HepG2 (cell line): ENCODE results near the gene NOL4L. TPM values are rescaled to one million over a fixed set of nuclear protein-coding genes. Genes with fewer than 3 reads are reported as not detected.
A peak's percentile ranks its signal among the peaks of the same experiment; 100 is the strongest.

ENCODE experiments used
- ATF7-NPFF ChIP-seq: sonication (generic); formaldehyde crosslinking; IDR thresholded peaks from 2 replicates; pipeline ENCODE4 v1.8.1; 2023; ENCODE audit warnings: mild to moderate bottlenecking, low read depth, missing genetic modification reagents, moderate library complexity
- ELF4 ChIP-seq: sonication (generic); formaldehyde crosslinking; IDR thresholded peaks from 2 replicates; pipeline ENCODE4 v1.5.0; 2020; ENCODE audit warnings: missing genetic modification reagents, mild to moderate bottlenecking, moderate library complexity, borderline replicate concordance
- FOXM1 ChIP-seq: sonication (generic); formaldehyde crosslinking; IDR thresholded peaks from 2 replicates; pipeline ENCODE4 v1.5.0; 2020; ENCODE audit warnings: missing genetic modification reagents
- HNRNPLL ChIP-seq: fragments of 200-400 bp; formaldehyde crosslinking; IDR thresholded peaks from 2 replicates; pipeline ENCODE4 v1.6.1; 2017; ENCODE audit warnings: mild to moderate bottlenecking, low read depth, low read length; ENCODE audit not compliant: poor library complexity, severe bottlenecking
- HNRNPUL1 ChIP-seq: fragments of 200-400 bp; formaldehyde crosslinking; IDR thresholded peaks from 2 replicates; pipeline ENCODE4 v1.6.1; 2017; ENCODE audit warnings: low read depth, mild to moderate bottlenecking, low read length, moderate library complexity
- IRF2 ChIP-seq: IDR thresholded peaks from 2 replicates; pipeline ENCODE4 v1.6.1; 2018; ENCODE audit warnings: missing genetic modification reagents, missing compliant biosample characterization
- MAFK ChIP-seq, 2 experiments: IDR thresholded peaks in 1 of 2; conservative IDR thresholded peaks in 1 of 2; 2 replicates each; pipeline ENCODE4 v1.6.1; 2011; ENCODE audit warnings: improper control_type of control experiment in 2 of 2, low read length in 2 of 2
- MIXL1 ChIP-seq: IDR thresholded peaks from 2 replicates; pipeline ENCODE4 v1.6.1; 2016
- PRMT3 ChIP-seq: sonication (generic); formaldehyde crosslinking; IDR thresholded peaks from 2 replicates; pipeline ENCODE4 v1.8.1; 2022; ENCODE audit warnings: low read depth, mild to moderate bottlenecking, moderate library complexity, missing genetic modification reagents, borderline replicate concordance
- RNF2 ChIP-seq: fragments of 450-650 bp; conservative IDR thresholded peaks from 2 replicates; pipeline ENCODE4 v1.6.1; 2016; ENCODE audit warnings: low read depth
- SOX5 ChIP-seq: IDR thresholded peaks from 2 replicates; pipeline ENCODE4 v1.6.1; 2016; ENCODE audit warnings: borderline replicate concordance
- SP140L ChIP-seq: sonication (generic); formaldehyde crosslinking; IDR thresholded peaks from 2 replicates; pipeline ENCODE4 v1.4.0; 2020; ENCODE audit warnings: missing genetic modification reagents, borderline replicate concordance
- SP2 ChIP-seq: sonication (generic); formaldehyde crosslinking; IDR thresholded peaks from 2 replicates; pipeline ENCODE4 v1.5.1; 2020; ENCODE audit warnings: mild to moderate bottlenecking, missing genetic modification reagents
- TAF15 ChIP-seq: fragments of 200-400 bp; formaldehyde crosslinking; IDR thresholded peaks from one replicate; pipeline ENCODE4 v1.6.1; 2018; ENCODE audit warnings: mild to moderate bottlenecking, low read depth, low read length; ENCODE audit not compliant: poor library complexity, severe bottlenecking
- TBL1XR1 ChIP-seq: fragments of 150-350 bp; IDR thresholded peaks from 2 replicates; pipeline ENCODE4 v1.6.1; 2014; ENCODE audit warnings: borderline replicate concordance, low read length; ENCODE audit not compliant: partially characterized antibody
- ZFYVE20 ChIP-seq: sonication (generic); formaldehyde crosslinking; IDR thresholded peaks from 2 replicates; pipeline ENCODE4 v1.8.0; 2023; ENCODE audit warnings: low read depth, mild to moderate bottlenecking, moderate library complexity, missing genetic modification reagents, borderline replicate concordance
- ZNF644 ChIP-seq: IDR thresholded peaks from 2 replicates; pipeline ENCODE4 v1.6.1; 2016; ENCODE audit warnings: low read depth
- ZNF776 ChIP-seq: sonication (generic); formaldehyde crosslinking; IDR thresholded peaks from 2 replicates; pipeline ENCODE4 v1.4.0; 2020; ENCODE audit warnings: mild to moderate bottlenecking, missing genetic modification reagents
- ZNF781 ChIP-seq: sonication (generic); formaldehyde crosslinking; IDR thresholded peaks from 2 replicates; pipeline ENCODE4 v1.5.1; 2020; ENCODE audit warnings: borderline replicate concordance, mild to moderate bottlenecking, missing genetic modification reagents; ENCODE audit errors: not compliant biosample characterization
- polyA plus RNA-seq, 8 experiments: library from polyadenylated mRNA; depleted of rRNA in 3 of 8; stranded (reverse) in 7 of 8; unstranded in 1 of 8; fragments of >200 nt; fragmentation: Illumina TruSeq in 4 of 8; extraction: Trizol in 4 of 8; gene quantifications; 2 replicates each; pipeline versions ENCODE4 v1.2.1 to v1.2.3, GENCODE V29; 2011 to 2016; ENCODE audit warnings: low read depth in 4 of 8, missing spikeins in 1 of 8, mixed read lengths in 1 of 8; ENCODE audit not compliant: insufficient read depth in 1 of 8
- total RNA-seq, 5 experiments: library from RNA; depleted of rRNA; stranded (reverse); fragments of >200 nt; fragmentation: Illumina TruSeq; extraction: Trizol; gene quantifications; 2 replicates each; pipeline ENCODE4 v1.2.3, GENCODE V29; 2016; ENCODE audit warnings: low read depth in 1 of 5
- TF ChIP-seq, protein P1 (sequence below): sonication (generic); formaldehyde crosslinking; IDR thresholded peaks from 2 replicates; pipeline ENCODE4 v1.8.0; 2022; ENCODE audit warnings: mild to moderate bottlenecking, missing genetic modification reagents, moderate library complexity
- TF ChIP-seq, protein P2 (sequence below): sonication (generic); formaldehyde crosslinking; IDR thresholded peaks from 2 replicates; pipeline ENCODE4 v1.9.0; 2021; ENCODE audit warnings: missing genetic modification reagents, borderline replicate concordance
- TF ChIP-seq, protein P3 (sequence below): sonication (generic); formaldehyde crosslinking; IDR thresholded peaks from 2 replicates; pipeline ENCODE4 v1.4.0; 2020; ENCODE audit warnings: missing genetic modification reagents
- TF ChIP-seq, protein P4 (sequence below): sonication (generic); formaldehyde crosslinking; IDR thresholded peaks from 2 replicates; pipeline ENCODE4 v1.5.0; 2020; ENCODE audit warnings: missing genetic modification reagents, mild to moderate bottlenecking, borderline replicate concordance

Gene NOL4L
- total and polyA plus RNA-seq, 2 of the 13 experiments (the other 11 are each of a cell fraction or from before 2014, with no cell fraction given): 16.6 to 35.4 TPM

DNA sequence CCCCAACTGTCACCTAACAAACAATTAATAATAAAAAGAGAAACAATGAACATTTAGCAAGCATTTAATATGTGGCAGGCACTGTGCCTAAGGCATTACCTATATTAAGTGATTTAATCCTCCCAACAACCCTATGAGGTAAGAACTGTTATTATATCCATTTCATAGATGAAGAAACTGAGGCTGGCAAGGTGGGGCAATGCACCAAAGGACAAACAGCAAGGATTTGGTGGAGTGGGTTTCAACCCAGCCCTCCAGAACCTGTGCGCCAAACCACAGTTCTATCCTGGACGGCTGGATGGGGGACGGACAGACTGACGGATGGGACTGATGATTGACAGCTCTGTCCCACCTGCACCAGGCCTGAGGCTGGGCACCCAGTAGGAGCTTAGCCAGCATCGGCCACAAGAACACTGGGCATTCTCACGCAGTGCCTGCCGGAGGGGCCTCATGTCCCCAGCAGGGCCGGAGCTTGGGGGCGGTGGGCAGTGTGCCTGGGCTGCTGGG lies 24.6 kb downstream of the NOL4L start (continued):
- TF ChIP-seq ZFYVE20 (CRISPR knock-in tag) (0 out of 2 replicates have a peak, but pooled peaks have one; percentile 22), TAF15 (no peak), PRMT3 (CRISPR knock-in tag) (no peak), SP2 (CRISPR knock-in tag) (0 out of 2 replicates have a peak, but pooled peaks have one; percentile 38), IRF2 (CRISPR knock-in tag) (0 out of 2 replicates have a peak, but pooled peaks have one; percentile 37), RNF2 (no peak), MAFK (conservative IDR thresholded peaks at IDR 0.05 in 1 of 2, IDR thresholded peaks at IDR 0.05 in 1 of 2; ENCODE audit: low read length in 2 of 2) (no peak), TBL1XR1 (no peak), SOX5 (CRISPR knock-in tag) (no peak), FOXM1 (CRISPR knock-in tag) (no peak), ATF7-NPFF (peak; percentile 19; the same call in 1 of the 2 replicates), ZNF644 (CRISPR knock-in tag) (no peak), ZNF781 (CRISPR knock-in tag) (no peak), MIXL1 (CRISPR knock-in tag) (no peak), ELF4 (CRISPR knock-in tag) (no peak), ZNF776 (no peak), SP140L (CRISPR knock-in tag) (no peak), HNRNPUL1 (no peak), HNRNPLL (no peak)
- TF ChIP-seq, protein P1, sequence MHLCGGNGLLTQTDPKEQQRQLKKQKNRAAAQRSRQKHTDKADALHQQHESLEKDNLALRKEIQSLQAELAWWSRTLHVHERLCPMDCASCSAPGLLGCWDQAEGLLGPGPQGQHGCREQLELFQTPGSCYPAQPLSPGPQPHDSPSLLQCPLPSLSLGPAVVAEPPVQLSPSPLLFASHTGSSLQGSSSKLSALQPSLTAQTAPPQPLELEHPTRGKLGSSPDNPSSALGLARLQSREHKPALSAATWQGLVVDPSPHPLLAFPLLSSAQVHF: 0 out of 2 replicates have a peak, but pooled peaks have one; percentile 39
- TF ChIP-seq, protein P2, sequence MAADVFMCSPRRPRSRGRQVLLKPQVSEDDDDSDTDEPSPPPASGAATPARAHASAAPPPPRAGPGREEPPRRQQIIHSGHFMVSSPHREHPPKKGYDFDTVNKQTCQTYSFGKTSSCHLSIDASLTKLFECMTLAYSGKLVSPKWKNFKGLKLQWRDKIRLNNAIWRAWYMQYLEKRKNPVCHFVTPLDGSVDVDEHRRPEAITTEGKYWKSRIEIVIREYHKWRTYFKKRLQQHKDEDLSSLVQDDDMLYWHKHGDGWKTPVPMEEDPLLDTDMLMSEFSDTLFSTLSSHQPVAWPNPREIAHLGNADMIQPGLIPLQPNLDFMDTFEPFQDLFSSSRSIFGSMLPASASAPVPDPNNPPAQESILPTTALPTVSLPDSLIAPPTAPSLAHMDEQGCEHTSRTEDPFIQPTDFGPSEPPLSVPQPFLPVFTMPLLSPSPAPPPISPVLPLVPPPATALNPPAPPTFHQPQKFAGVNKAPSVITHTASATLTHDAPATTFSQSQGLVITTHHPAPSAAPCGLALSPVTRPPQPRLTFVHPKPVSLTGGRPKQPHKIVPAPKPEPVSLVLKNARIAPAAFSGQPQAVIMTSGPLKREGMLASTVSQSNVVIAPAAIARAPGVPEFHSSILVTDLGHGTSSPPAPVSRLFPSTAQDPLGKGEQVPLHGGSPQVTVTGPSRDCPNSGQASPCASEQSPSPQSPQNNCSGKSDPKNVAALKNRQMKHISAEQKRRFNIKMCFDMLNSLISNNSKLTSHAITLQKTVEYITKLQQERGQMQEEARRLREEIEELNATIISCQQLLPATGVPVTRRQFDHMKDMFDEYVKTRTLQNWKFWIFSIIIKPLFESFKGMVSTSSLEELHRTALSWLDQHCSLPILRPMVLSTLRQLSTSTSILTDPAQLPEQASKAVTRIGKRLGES (CRISPR knock-in tag): no peak
- TF ChIP-seq, protein P3, sequence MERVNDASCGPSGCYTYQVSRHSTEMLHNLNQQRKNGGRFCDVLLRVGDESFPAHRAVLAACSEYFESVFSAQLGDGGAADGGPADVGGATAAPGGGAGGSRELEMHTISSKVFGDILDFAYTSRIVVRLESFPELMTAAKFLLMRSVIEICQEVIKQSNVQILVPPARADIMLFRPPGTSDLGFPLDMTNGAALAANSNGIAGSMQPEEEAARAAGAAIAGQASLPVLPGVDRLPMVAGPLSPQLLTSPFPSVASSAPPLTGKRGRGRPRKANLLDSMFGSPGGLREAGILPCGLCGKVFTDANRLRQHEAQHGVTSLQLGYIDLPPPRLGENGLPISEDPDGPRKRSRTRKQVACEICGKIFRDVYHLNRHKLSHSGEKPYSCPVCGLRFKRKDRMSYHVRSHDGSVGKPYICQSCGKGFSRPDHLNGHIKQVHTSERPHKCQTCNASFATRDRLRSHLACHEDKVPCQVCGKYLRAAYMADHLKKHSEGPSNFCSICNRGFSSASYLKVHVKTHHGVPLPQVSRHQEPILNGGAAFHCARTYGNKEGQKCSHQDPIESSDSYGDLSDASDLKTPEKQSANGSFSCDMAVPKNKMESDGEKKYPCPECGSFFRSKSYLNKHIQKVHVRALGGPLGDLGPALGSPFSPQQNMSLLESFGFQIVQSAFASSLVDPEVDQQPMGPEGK (CRISPR knock-in tag): peak; percentile 92; the same call in 1 of the 2 replicates
- TF ChIP-seq, protein P4, sequence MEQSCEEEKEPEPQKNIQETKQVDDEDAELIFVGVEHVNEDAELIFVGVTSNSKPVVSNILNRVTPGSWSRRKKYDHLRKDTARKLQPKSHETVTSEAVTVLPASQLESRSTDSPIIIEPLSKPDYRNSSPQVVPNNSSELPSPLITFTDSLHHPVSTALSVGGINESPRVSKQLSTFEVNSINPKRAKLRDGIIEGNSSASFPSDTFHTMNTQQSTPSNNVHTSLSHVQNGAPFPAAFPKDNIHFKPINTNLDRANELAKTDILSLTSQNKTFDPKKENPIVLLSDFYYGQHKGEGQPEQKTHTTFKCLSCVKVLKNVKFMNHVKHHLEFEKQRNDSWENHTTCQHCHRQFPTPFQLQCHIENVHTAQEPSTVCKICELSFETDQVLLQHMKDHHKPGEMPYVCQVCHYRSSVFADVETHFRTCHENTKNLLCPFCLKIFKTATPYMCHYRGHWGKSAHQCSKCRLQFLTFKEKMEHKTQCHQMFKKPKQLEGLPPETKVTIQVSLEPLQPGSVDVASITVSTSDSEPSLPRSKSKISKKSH (CRISPR knock-in tag): peak; percentile 44; the same call in 1 of the 2 replicates
